ENCODE results near the gene USP3.

DNA sequence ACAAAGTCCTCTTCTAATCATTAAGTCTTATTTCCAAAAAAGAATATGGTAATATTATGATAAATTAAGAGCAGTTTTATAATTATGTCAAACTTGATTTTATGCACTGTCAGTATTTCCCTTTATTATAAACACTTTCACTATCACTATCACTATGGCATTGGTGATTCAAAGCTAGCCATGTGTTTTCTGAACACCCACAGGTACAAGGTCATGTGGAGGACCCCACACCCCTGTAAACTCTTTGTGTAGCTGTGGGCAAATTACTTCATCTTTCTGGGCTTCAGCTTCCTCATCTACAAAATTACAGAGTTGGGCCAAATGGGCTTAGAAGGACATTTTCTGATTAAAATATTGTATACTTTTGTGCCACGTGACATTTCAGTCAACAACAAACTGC, 134.4 kb downstream of the USP3 start:
- no peak for TF ChIP-seq POLR2A (IDR thresholded peaks at IDR 0.05; ENCODE audit: low read depth)
- TF ChIP-seq, protein P1, sequence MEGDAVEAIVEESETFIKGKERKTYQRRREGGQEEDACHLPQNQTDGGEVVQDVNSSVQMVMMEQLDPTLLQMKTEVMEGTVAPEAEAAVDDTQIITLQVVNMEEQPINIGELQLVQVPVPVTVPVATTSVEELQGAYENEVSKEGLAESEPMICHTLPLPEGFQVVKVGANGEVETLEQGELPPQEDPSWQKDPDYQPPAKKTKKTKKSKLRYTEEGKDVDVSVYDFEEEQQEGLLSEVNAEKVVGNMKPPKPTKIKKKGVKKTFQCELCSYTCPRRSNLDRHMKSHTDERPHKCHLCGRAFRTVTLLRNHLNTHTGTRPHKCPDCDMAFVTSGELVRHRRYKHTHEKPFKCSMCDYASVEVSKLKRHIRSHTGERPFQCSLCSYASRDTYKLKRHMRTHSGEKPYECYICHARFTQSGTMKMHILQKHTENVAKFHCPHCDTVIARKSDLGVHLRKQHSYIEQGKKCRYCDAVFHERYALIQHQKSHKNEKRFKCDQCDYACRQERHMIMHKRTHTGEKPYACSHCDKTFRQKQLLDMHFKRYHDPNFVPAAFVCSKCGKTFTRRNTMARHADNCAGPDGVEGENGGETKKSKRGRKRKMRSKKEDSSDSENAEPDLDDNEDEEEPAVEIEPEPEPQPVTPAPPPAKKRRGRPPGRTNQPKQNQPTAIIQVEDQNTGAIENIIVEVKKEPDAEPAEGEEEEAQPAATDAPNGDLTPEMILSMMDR (IDR thresholded peaks at IDR 0.05) = no peak
- no peak for TF ChIP-seq EP300 (IDR thresholded peaks at IDR 0.05)

All from esophagus muscularis mucosa (tissue), 4 donors.